Left hindlimb (tissue), 1 donor: ENCODE results near the gene MAMLD1.

Source experiments
- DNase-seq: peaks from one replicate; pipeline ENCODE4 v3.0.0-alpha.2; 2018

Gene MAMLD1

GRCh38 chrX:150506020-150506419 is 142.9 kb downstream of the MAMLD1 start:
- no peak for DNase-seq

- no peak for DNase-seq
These were observed 143.4 kb downstream of the MAMLD1 start for GRCh38 chrX:150506486-150506885.

- no peak for DNase-seq
These were observed 144.2 kb downstream of the MAMLD1 start for GRCh38 chrX:150507251-150507856.

GRCh38 chrX:150508018-150508417 is 144.9 kb downstream of the MAMLD1 start:
- no peak for DNase-seq

- DNase-seq = peak; percentile 75
These were observed 145.6 kb downstream of the MAMLD1 start for GRCh38 chrX:150508451-150509367.

- no peak for DNase-seq
These were observed 146.6 kb downstream of the MAMLD1 start for GRCh38 chrX:150509703-150510102.

- DNase-seq = no peak
These were observed 149.4 kb downstream of the MAMLD1 start for GRCh38 chrX:150512461-150512901.

- no peak for DNase-seq
These were observed 150.4 kb downstream of the MAMLD1 start for GRCh38 chrX:150513544-150513943.

- DNase-seq = no peak
These were observed 151.3 kb downstream of the MAMLD1 start for GRCh38 chrX:150514462-150514861.

- DNase-seq = no peak
These were observed 152.7 kb downstream of the MAMLD1 start for GRCh38 chrX:150515801-150516200.

GRCh38 chrX:150517303-150517910 is 154.3 kb downstream of the MAMLD1 start:
- DNase-seq = no peak

GRCh38 chrX:150522494-150522893 is 159.4 kb downstream of the MAMLD1 start:
- DNase-seq = no peak

- no peak for DNase-seq
These were observed 162.2 kb downstream of the MAMLD1 start for GRCh38 chrX:150525061-150525919.

- no peak for DNase-seq
These were observed 163.6 kb downstream of the MAMLD1 start for GRCh38 chrX:150526692-150527091.

GRCh38 chrX:150527108-150527507 is 164.0 kb downstream of the MAMLD1 start:
- no peak for DNase-seq

GRCh38 chrX:150529587-150529986 is 166.5 kb downstream of the MAMLD1 start:
- no peak for DNase-seq

GRCh38 chrX:150530821-150531220 is 167.7 kb downstream of the MAMLD1 start:
- no peak for DNase-seq

GRCh38 chrX:150531467-150531866 is 168.3 kb downstream of the MAMLD1 start:
- no peak for DNase-seq

GRCh38 chrX:150533863-150534262 is 170.7 kb downstream of the MAMLD1 start:
- no peak for DNase-seq

GRCh38 chrX:150536455-150537116 is 173.5 kb downstream of the MAMLD1 start:
- DNase-seq = no peak

- no peak for DNase-seq
These were observed 174.7 kb downstream of the MAMLD1 start for GRCh38 chrX:150537851-150538250.

GRCh38 chrX:150540965-150541364 is 177.8 kb downstream of the MAMLD1 start:
- no peak for DNase-seq
